CD4-positive, CD25-positive, alpha-beta regulatory T cell (primary cell): ENCODE results near the gene ZBTB8A. TPM values are rescaled to one million over a fixed set of nuclear protein-coding genes. Genes with fewer than 3 reads are reported as not detected.

Source experiments
- ATAC-seq, 2 donors: fragments of 150-1000 bp; cut with Tn5 transposase; one replicate each; pipeline ENCODE4 v1.10.0; 2021; ENCODE audit warnings: low read depth in 2 of 2, moderate number of reproducible peaks in 2 of 2, moderate library complexity in 1 of 2
- DNase-seq, 3 donors: peaks; one replicate each; pipeline versions ENCODE4 v3.0.0 to v3.0.0-alpha.2; 2012 to 2022; ENCODE audit warnings: mixed read lengths in 1 of 3
- H3K27ac ChIP-seq: one replicate; pipeline ENCODE4 v1.7.0; 2013; ENCODE audit warnings: mild to moderate bottlenecking, low read length; ENCODE audit not compliant: insufficient read depth, poor library complexity, severe bottlenecking
- H3K27me3 ChIP-seq: one replicate; pipeline ENCODE4 v1.7.0; 2013; ENCODE audit warnings: low read length; ENCODE audit not compliant: control insufficient read depth, insufficient read depth
- H3K36me3 ChIP-seq: one replicate; pipeline ENCODE4 v1.7.0; 2013; ENCODE audit warnings: mild to moderate bottlenecking, low read length, moderate library complexity; ENCODE audit not compliant: control insufficient read depth, insufficient read depth
- H3K4me1 ChIP-seq: 2 replicates; pipeline ENCODE4 v1.7.0; 2013; ENCODE audit warnings: mild to moderate bottlenecking, low read length; ENCODE audit not compliant: insufficient read depth, control insufficient read depth, poor library complexity, severe bottlenecking
- H3K4me3 ChIP-seq: one replicate; pipeline ENCODE4 v1.7.0; 2013; ENCODE audit warnings: low read depth, mild to moderate bottlenecking, low read length, moderate library complexity
- H3K9me3 ChIP-seq, 2 experiments: 1 replicate in 1 of 2; 2 replicates in 1 of 2; pipeline ENCODE4 v1.7.0; 2013; ENCODE audit warnings: low read length in 2 of 2, mild to moderate bottlenecking in 1 of 2, moderate library complexity in 1 of 2; ENCODE audit not compliant: control insufficient read depth in 2 of 2
- H3K27ac Mint-ChIP-seq, 3 donors: one replicate each; pipeline ENCODE4 v1.8.0; 2020 to 2022; ENCODE audit warnings: mild to moderate bottlenecking in 3 of 3, mixed read lengths in 3 of 3, moderate library complexity in 2 of 3
- H3K27me3 Mint-ChIP-seq: one replicate; pipeline ENCODE4 v1.8.0; 2022; ENCODE audit warnings: mild to moderate bottlenecking, mixed read lengths
- H3K36me3 Mint-ChIP-seq: one replicate; pipeline ENCODE4 v1.8.0; 2020; ENCODE audit warnings: mixed read lengths
- H3K4me1 Mint-ChIP-seq, 4 donors: one replicate each; pipeline ENCODE4 v1.8.0; 2020 to 2022; ENCODE audit warnings: mixed read lengths in 4 of 4, mild to moderate bottlenecking in 1 of 4
- H3K4me3 Mint-ChIP-seq, 4 donors: one replicate each; pipeline ENCODE4 v1.8.0; 2020 to 2022; ENCODE audit warnings: mild to moderate bottlenecking in 4 of 4, mixed read lengths in 4 of 4, moderate library complexity in 3 of 4
- H3K9me3 Mint-ChIP-seq, 7 donors: one replicate each; pipeline ENCODE4 v1.8.0; 2020 to 2022; ENCODE audit warnings: mixed read lengths in 7 of 7, mild to moderate bottlenecking in 3 of 7, moderate library complexity in 2 of 7
- polyA plus RNA-seq, 4 donors: library from polyadenylated mRNA; unstranded; fragments of 300-500 nt; fragmentation: Illumina TruSeq; gene quantifications; one replicate each; pipeline ENCODE4 v1.2.3, GENCODE V29; 2021
- total RNA-seq: library from RNA; stranded (reverse); gene quantifications from one replicate; pipeline ENCODE4 v1.2.3, GENCODE V29; 2022

The ZBTB8A gene
- total and polyA plus RNA-seq, 5 donors from 2014 or later, result 0.12 TPM; not detected in 4

- Histone ChIP-seq H3K9me3 (no peaks in the 10 kb centered on the region), H3K4me3 (peak overlapping the region; percentile 61), H3K27me3 (peaks cover 25% of the 10 kb centered on the region), H3K4me1 (peaks cover 4% of the 10 kb centered on the region), H3K36me3 (no peaks in the 10 kb centered on the region), H3K27ac (no peak overlapping the region)
- ATAC-seq (peak in 1 of 2 donors; percentile 14), DNase-seq (peak in 1 of 3 donors; percentile 12)
- Mint-ChIP-seq H3K9me3 (peaks cover 0 to 2% (median 0%) of the 10 kb centered on the region in 7 donors), H3K27ac (no peak overlapping the region), H3K4me3 (peak overlapping the region; percentile 70 to 82 (median 78)), H3K4me1 (peaks cover 0 to 16% (median 1%) of the 10 kb centered on the region in 4 donors), H3K36me3 (no peaks in the 10 kb centered on the region), H3K27me3 (peaks cover 64% of the 10 kb centered on the region)
Measured at GRCh38 chr1:32500387-32501209, 38.6 kb upstream of the ZBTB8A start.

GRCh38 chr1:32501865-32502264 is 37.4 kb upstream of the ZBTB8A start:
- peaks cover 0 to 2% (median 0%) of the 10 kb centered on the region in 7 donors for H3K9me3 Mint-ChIP-seq
- peaks cover 4% of the 10 kb centered on the region for H3K4me1 ChIP-seq
- no peak overlapping the region for H3K4me3 ChIP-seq
- H3K27me3 Mint-ChIP-seq, result peaks cover 65% of the 10 kb centered on the region
- ATAC-seq (no peak), DNase-seq (no peak)
- peaks cover 21% of the 10 kb centered on the region for H3K27me3 ChIP-seq
- no peaks in the 10 kb centered on the region for H3K36me3 ChIP-seq
- H3K9me3 ChIP-seq, result no peaks in the 10 kb centered on the region
- H3K27ac ChIP-seq, result no peak overlapping the region
- peak overlapping the region in 2 of 4 donors; percentile 65 to 70 for H3K4me3 Mint-ChIP-seq
- no peak overlapping the region for H3K27ac Mint-ChIP-seq
- H3K4me1 Mint-ChIP-seq, result peaks cover 0 to 16% (median 1%) of the 10 kb centered on the region in 4 donors
- no peaks in the 10 kb centered on the region for H3K36me3 Mint-ChIP-seq

GRCh38 chr1:32503153-32503552 is 36.1 kb upstream of the ZBTB8A start:
- Mint-ChIP-seq H3K27ac (no peak overlapping the region), H3K9me3 (peaks cover 0 to 2% (median 0%) of the 10 kb centered on the region in 7 donors), H3K4me1 (peaks cover 0 to 16% (median 1%) of the 10 kb centered on the region in 4 donors), H3K4me3 (no peak overlapping the region), H3K27me3 (peaks cover 69% of the 10 kb centered on the region), H3K36me3 (no peaks in the 10 kb centered on the region)
- Histone ChIP-seq H3K4me1 (peaks cover 4% of the 10 kb centered on the region), H3K27ac (no peak overlapping the region), H3K4me3 (no peak overlapping the region), H3K36me3 (no peaks in the 10 kb centered on the region), H3K27me3 (peaks cover 16% of the 10 kb centered on the region), H3K9me3 (no peaks in the 10 kb centered on the region)
- no peak for DNase-seq
- no peak for ATAC-seq

- Mint-ChIP-seq H3K9me3 (peaks cover 0 to 2% (median 0%) of the 10 kb centered on the region in 7 donors), H3K4me3 (no peak overlapping the region), H3K27ac (no peak overlapping the region), H3K36me3 (no peaks in the 10 kb centered on the region), H3K27me3 (peaks cover 57% of the 10 kb centered on the region), H3K4me1 (peaks cover 0 to 2% (median 0%) of the 10 kb centered on the region in 4 donors)
- no peaks in the 10 kb centered on the region for H3K9me3 ChIP-seq
- ATAC-seq, result no peak
- H3K27ac ChIP-seq, result no peak overlapping the region
- DNase-seq, result no peak
- H3K4me1 ChIP-seq, result no peaks in the 10 kb centered on the region
- peaks cover 10% of the 10 kb centered on the region for H3K27me3 ChIP-seq
- no peak overlapping the region for H3K4me3 ChIP-seq
- no peaks in the 10 kb centered on the region for H3K36me3 ChIP-seq
Measured at GRCh38 chr1:32507021-32507420, 32.2 kb upstream of the ZBTB8A start.

- H3K27me3 Mint-ChIP-seq, result peaks cover 50% of the 10 kb centered on the region
- H3K27ac Mint-ChIP-seq, result no peak overlapping the region
- peaks cover 0 to 2% (median 0%) of the 10 kb centered on the region in 7 donors for H3K9me3 Mint-ChIP-seq
- Histone ChIP-seq H3K9me3 (no peaks in the 10 kb centered on the region), H3K27ac (no peak overlapping the region), H3K36me3 (no peaks in the 10 kb centered on the region), H3K4me1 (no peaks in the 10 kb centered on the region), H3K4me3 (no peak overlapping the region), H3K27me3 (peaks cover 6% of the 10 kb centered on the region)
- no peak for DNase-seq
- no peak overlapping the region for H3K4me3 Mint-ChIP-seq
- ATAC-seq, result no peak
- no peaks in the 10 kb centered on the region for H3K36me3 Mint-ChIP-seq
- H3K4me1 Mint-ChIP-seq, result no peaks in the 10 kb centered on the region
Measured at GRCh38 chr1:32508761-32509160, 30.5 kb upstream of the ZBTB8A start.

GRCh38 chr1:32509939-32510338 is 29.3 kb upstream of the ZBTB8A start:
- H3K4me1 Mint-ChIP-seq, result no peaks in the 10 kb centered on the region
- Histone ChIP-seq H3K4me1 (no peaks in the 10 kb centered on the region), H3K9me3 (no peaks in the 10 kb centered on the region), H3K4me3 (no peak overlapping the region), H3K27ac (no peak overlapping the region), H3K27me3 (peaks cover 6% of the 10 kb centered on the region), H3K36me3 (no peaks in the 10 kb centered on the region)
- H3K4me3 Mint-ChIP-seq, result no peak overlapping the region
- DNase-seq, result no peak
- H3K9me3 Mint-ChIP-seq, result peaks cover 0 to 3% (median 0%) of the 10 kb centered on the region in 7 donors
- ATAC-seq, result no peak
- peaks cover 46% of the 10 kb centered on the region for H3K27me3 Mint-ChIP-seq
- H3K27ac Mint-ChIP-seq, result peak overlapping the region in 1 of 3 donors; percentile 12
- no peaks in the 10 kb centered on the region for H3K36me3 Mint-ChIP-seq

- H3K4me3 ChIP-seq, result no peak overlapping the region
- ATAC-seq (no peak), DNase-seq (no peak)
- no peaks in the 10 kb centered on the region for H3K9me3 ChIP-seq
- no peaks in the 10 kb centered on the region for H3K36me3 Mint-ChIP-seq
- H3K4me1 Mint-ChIP-seq, result peaks cover 0 to 8% (median 2%) of the 10 kb centered on the region in 4 donors
- no peaks in the 10 kb centered on the region for H3K4me1 ChIP-seq
- no peak overlapping the region for H3K4me3 Mint-ChIP-seq
- no peaks in the 10 kb centered on the region for H3K27me3 ChIP-seq
- peaks cover 0 to 2% (median 0%) of the 10 kb centered on the region in 7 donors for H3K9me3 Mint-ChIP-seq
- H3K27me3 Mint-ChIP-seq, result peaks cover 23% of the 10 kb centered on the region
- no peak overlapping the region for H3K27ac Mint-ChIP-seq
- no peak overlapping the region for H3K27ac ChIP-seq
- H3K36me3 ChIP-seq, result no peaks in the 10 kb centered on the region
Measured at GRCh38 chr1:32516402-32516801, 22.8 kb upstream of the ZBTB8A start.
